LNCAP (cell line): ENCODE data around the gene EPM2AIP1.

Experiments
- TF ChIP-seq, protein P1 (sequence below): fragments of 450-650 bp; IDR thresholded peaks from 2 replicates; pipeline ENCODE4 v1.5.1; 2017; ENCODE audit warnings: mild to moderate bottlenecking

The EPM2AIP1 gene

DNA sequence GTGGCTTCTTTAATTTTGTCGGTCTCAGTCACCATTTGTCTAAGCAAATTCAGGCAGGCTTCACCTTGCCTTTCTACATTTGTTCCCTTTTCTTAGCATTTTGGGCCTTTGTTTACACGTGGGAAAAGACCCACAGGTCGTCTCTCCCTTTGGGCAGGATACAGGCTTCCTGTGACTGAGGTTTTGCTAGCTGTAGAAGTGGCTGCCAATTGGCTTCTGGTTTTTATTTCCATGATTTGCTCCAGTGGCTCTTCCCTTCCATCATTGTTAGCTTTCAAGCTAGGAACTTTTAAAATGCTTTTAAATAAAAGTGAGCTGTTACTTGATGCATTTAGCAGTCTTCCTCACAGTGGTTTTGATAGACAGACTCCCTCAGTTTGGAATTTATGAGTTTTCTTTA lies 37.7 kb upstream of the EPM2AIP1 start:
- TF ChIP-seq, protein P1, sequence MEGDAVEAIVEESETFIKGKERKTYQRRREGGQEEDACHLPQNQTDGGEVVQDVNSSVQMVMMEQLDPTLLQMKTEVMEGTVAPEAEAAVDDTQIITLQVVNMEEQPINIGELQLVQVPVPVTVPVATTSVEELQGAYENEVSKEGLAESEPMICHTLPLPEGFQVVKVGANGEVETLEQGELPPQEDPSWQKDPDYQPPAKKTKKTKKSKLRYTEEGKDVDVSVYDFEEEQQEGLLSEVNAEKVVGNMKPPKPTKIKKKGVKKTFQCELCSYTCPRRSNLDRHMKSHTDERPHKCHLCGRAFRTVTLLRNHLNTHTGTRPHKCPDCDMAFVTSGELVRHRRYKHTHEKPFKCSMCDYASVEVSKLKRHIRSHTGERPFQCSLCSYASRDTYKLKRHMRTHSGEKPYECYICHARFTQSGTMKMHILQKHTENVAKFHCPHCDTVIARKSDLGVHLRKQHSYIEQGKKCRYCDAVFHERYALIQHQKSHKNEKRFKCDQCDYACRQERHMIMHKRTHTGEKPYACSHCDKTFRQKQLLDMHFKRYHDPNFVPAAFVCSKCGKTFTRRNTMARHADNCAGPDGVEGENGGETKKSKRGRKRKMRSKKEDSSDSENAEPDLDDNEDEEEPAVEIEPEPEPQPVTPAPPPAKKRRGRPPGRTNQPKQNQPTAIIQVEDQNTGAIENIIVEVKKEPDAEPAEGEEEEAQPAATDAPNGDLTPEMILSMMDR: no peak

DNA sequence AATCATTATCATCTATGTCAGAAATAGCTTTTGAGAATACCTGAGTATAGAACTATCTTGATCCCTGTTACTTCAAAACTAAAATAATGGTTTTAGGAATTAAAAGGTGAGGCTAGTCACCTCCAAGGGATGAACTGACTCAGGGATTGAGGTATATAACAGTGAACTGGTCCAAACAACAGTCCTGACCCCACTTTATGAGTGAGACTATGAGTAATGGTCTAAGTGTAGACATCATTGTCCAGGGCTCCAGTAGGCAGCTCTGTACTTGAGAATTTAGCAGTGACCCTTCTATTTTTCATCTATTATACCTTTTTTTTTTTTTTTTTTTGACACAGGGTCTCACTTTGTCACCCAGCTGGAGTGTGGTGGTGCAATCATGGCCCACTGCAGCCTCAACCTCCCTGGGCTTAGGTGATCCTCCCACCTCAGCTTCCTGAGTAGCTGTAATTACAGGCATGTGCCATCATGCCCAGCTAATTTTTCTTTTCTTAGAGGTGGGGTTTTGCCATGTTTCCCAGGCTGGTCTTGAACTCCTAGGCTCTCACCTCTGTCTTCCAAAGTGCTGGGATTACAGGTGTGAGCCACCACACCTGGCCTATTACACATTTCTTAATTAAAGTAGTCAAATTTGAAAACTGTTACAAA lies 36.7 kb upstream of the EPM2AIP1 start:
- TF ChIP-seq, protein P1: no peak

DNA sequence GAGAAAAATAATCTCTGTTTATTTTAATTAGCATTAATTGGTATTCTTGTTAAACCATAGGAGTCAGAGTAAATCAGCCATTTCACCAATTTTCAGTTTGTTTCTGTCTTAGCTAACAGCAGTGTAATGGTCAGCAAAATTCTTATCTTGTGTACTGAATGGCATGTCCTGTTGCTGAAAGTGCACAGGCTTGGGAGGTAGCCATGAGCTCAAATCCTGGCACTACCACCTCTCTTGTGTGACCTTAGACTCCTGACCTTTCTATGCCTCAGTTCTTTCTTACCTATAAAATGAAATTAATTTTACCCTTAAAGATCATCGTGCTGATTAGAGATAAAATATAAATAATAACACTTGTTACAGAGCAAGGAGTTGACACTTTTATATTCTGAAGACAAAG lies 36.2 kb upstream of the EPM2AIP1 start:
- TF ChIP-seq, protein P1: no peak

DNA sequence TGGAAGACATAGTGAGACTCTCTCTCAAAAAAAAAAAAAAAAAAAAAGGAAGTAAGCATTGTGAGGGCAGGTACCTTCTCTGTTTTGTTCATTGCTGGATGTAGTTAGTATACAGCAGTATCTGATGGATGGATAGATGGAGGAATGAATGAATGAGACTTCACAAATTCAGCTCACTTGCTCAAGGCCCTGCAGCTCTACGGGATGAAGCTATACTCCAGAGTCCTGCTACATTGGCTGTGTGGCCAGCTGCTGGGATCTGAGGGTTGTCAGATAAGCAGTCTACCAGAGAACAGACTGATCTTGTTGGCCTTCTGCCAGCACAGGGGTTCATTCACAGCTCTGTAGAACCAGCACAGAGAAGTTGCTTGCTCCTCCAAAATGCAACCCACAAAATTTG lies 35.4 kb upstream of the EPM2AIP1 start:
- TF ChIP-seq, protein P1: no peak

DNA sequence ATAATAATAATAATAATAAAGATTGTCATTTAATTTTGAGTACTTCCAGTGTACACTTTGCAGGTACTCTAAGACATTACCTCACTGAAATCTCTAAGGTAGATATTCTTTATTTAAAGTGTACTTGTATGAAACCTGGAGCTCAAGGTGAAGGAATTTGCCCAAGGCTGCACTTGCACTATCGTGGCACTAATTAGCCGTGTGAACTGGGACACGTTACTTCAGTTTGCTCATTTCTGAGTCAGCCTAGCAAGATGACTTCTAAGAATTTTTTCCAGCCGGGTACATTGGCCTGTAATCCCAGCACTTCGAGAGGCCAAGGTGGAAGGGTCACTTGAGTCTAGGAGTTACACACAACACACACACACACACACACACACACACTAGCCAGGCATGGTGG lies 33.9 kb upstream of the EPM2AIP1 start:
- TF ChIP-seq, protein P1: no peak

DNA sequence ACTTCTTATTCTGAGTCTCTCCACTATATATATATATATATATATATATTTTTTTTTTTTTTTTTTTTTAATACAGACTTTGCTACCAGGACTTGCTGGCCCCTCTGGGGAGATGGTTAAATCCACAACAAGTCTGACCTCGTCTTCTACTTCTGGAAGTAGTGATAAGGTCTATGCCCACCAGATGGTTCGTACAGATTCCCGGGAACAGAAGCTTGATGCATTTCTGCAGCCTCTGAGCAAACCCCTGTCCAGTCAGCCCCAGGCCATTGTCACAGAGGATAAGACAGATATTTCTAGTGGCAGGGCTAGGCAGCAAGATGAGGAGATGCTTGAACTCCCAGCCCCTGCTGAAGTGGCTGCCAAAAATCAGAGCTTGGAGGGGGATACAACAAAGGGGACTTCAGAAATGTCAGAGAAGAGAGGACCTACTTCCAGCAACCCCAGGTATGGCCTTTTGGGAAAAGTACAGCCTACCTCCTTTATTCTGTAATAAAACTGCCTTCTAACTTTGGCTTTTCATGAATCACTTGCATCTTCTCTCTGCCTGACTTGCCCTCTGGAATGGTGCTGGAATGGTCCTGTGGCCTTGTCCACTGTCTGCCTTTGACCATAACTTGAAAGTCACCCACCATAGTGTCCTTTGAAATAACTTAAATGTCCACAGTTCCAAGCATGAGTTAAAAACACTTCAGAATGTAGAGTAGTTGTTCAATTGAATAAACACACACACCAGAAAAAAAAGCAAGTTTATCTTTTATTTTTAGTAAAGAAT lies 32.8 kb upstream of the EPM2AIP1 start:
- TF ChIP-seq, protein P1: no peak

DNA sequence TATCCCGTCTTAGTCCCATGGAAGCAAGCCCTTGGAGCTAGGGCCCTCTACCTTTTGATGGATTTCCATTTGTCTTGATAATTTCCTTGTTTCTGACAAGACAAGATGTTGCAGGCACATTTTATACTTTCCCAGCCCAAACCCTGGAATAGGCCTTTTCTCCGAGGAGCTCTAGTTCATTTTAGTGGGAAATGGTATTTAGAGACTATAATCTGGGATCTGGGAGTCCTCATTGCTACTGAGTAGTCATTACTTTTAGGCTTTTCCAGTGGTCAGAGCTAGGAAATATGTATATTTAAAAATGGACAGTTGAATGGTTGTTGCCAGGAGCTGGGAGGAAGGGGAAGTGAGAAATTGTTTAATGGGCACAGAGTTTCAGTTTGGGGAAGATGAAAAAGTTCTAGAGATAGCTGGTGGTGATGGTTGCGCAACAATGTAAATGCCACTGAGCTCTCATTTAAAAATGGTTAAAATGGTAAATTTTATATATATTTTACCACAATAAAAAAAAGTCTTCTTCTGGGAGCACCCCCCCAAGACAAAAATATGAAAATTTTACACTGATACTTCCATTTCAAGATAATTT lies 32.0 kb upstream of the EPM2AIP1 start:
- TF ChIP-seq, protein P1: no peak
